ENCODE data around the gene OR10J1.

Gene OR10J1

GRCh38 chr1:159408862-159409400 lies 30.6 kb upstream of the OR10J1 start:
- no peak for ATAC-seq

GRCh38 chr1:159421821-159422220 lies 17.7 kb upstream of the OR10J1 start:
- TF ChIP-seq ISL1 (CRISPR knock-in tag; IDR thresholded peaks at IDR 0.05) (no peak), ZC3H10 (CRISPR knock-in tag; IDR thresholded peaks at IDR 0.05) (no peak), RARB (CRISPR knock-in tag; IDR thresholded peaks at IDR 0.05) (no peak), GLIS3 (CRISPR knock-in tag; IDR thresholded peaks at IDR 0.05) (no peak), TOX (CRISPR knock-in tag; IDR thresholded peaks at IDR 0.05; ENCODE audit: borderline replicate concordance) (no peak), ZFP30 (CRISPR knock-in tag; IDR thresholded peaks at IDR 0.05) (no peak), ZFP3 (CRISPR knock-in tag; IDR thresholded peaks at IDR 0.05) (no peak)

More at GRCh38 chr1:159408862-159409400, 30.6 kb upstream of the OR10J1 start:
- TF ChIP-seq ZFP3 (CRISPR knock-in tag; IDR thresholded peaks at IDR 0.05) (no peak), CREB5 (CRISPR knock-in tag; IDR thresholded peaks at IDR 0.05; ENCODE audit: low read depth) (no peak), TOX (CRISPR knock-in tag; IDR thresholded peaks at IDR 0.05; ENCODE audit: borderline replicate concordance) (no peak), TSHZ2 (CRISPR knock-in tag; IDR thresholded peaks at IDR 0.05) (no peak), PPARA (CRISPR knock-in tag; IDR thresholded peaks at IDR 0.05; ENCODE audit: borderline replicate concordance) (no peak), ISL1 (CRISPR knock-in tag; IDR thresholded peaks at IDR 0.05) (no peak), ZNF70 (CRISPR knock-in tag; IDR thresholded peaks at IDR 0.05) (no peak), ESRRG (CRISPR knock-in tag; IDR thresholded peaks at IDR 0.05) (no peak)

GRCh38 chr1:159428536-159428935 lies 11.0 kb upstream of the OR10J1 start:
- TF ChIP-seq PPARA (CRISPR knock-in tag; IDR thresholded peaks at IDR 0.05; ENCODE audit: borderline replicate concordance), result no peak
- no peak for TF ChIP-seq OSR1 (CRISPR knock-in tag; IDR thresholded peaks at IDR 0.05)
- TF ChIP-seq ESRRG (CRISPR knock-in tag; IDR thresholded peaks at IDR 0.05), result no peak
- TF ChIP-seq CSRNP3 (CRISPR knock-in tag; IDR thresholded peaks at IDR 0.05), result no peak
- TF ChIP-seq CSDC2 (CRISPR knock-in tag; IDR thresholded peaks at IDR 0.05), result no peak
- no peak for ATAC-seq

More at GRCh38 chr1:159421821-159422220, 17.7 kb upstream of the OR10J1 start:
- ATAC-seq, result peak; percentile 33; the same call in 1 of the 3 replicates

- peak; percentile 16; the same call in 1 of the 3 replicates for ATAC-seq
- TF ChIP-seq OSR1 (CRISPR knock-in tag; IDR thresholded peaks at IDR 0.05) (no peak), ZC3H10 (CRISPR knock-in tag; IDR thresholded peaks at IDR 0.05) (no peak), CREB5 (CRISPR knock-in tag; IDR thresholded peaks at IDR 0.05; ENCODE audit: low read depth) (no peak), BACH2 (CRISPR knock-in tag; IDR thresholded peaks at IDR 0.05; ENCODE audit: borderline replicate concordance) (no peak), SNAI2 (CRISPR knock-in tag; IDR thresholded peaks at IDR 0.05) (no peak), TOX (CRISPR knock-in tag; IDR thresholded peaks at IDR 0.05; ENCODE audit: borderline replicate concordance) (no peak)
Measured at GRCh38 chr1:159429074-159429861, 10.3 kb upstream of the OR10J1 start.

GRCh38 chr1:159430985-159431384 lies 8.5 kb upstream of the OR10J1 start:
- ATAC-seq, result no peak
- no peak for TF ChIP-seq BACH2 (CRISPR knock-in tag; IDR thresholded peaks at IDR 0.05; ENCODE audit: borderline replicate concordance)
- no peak for TF ChIP-seq OSR1 (CRISPR knock-in tag; IDR thresholded peaks at IDR 0.05)
- TF ChIP-seq RARB (CRISPR knock-in tag; IDR thresholded peaks at IDR 0.05), result no peak
- TF ChIP-seq ZFP3 (CRISPR knock-in tag; IDR thresholded peaks at IDR 0.05), result no peak
- TF ChIP-seq CSRNP3 (CRISPR knock-in tag; IDR thresholded peaks at IDR 0.05), result no peak
- TF ChIP-seq CREB5 (CRISPR knock-in tag; IDR thresholded peaks at IDR 0.05; ENCODE audit: low read depth), result no peak
- no peak for TF ChIP-seq POU6F1 (CRISPR knock-in tag; IDR thresholded peaks at IDR 0.05; ENCODE audit: borderline replicate concordance, low read depth)
- no peak for TF ChIP-seq ZFP30 (CRISPR knock-in tag; IDR thresholded peaks at IDR 0.05)
- no peak for TF ChIP-seq SNAI2 (CRISPR knock-in tag; IDR thresholded peaks at IDR 0.05)
- no peak for TF ChIP-seq TOX (CRISPR knock-in tag; IDR thresholded peaks at IDR 0.05; ENCODE audit: borderline replicate concordance)
- no peak for TF ChIP-seq ESRRG (CRISPR knock-in tag; IDR thresholded peaks at IDR 0.05)
- no peak for TF ChIP-seq ZC3H10 (CRISPR knock-in tag; IDR thresholded peaks at IDR 0.05)

Data from SK-N-SH treated with all-trans-retinoic acid at 6 μM for 48 hours (cell line).